B cell (primary cell): ENCODE results near the gene TAAR6. TPM values are rescaled to one million over a fixed set of nuclear protein-coding genes. Genes with fewer than 3 reads are reported as not detected.

Experiments used
- ATAC-seq: fragments of 200-7000 bp; cut with Tn5 transposase; one replicate; pipeline ENCODE4 v1.10.0; 2021; ENCODE audit warnings: low read depth, mild to moderate bottlenecking, moderate number of reproducible peaks, moderate library complexity
- CTCF ChIA-PET: fragments of 350-600 bp; sonication (Branson Sonifier 250); formaldehyde crosslinking; loops from one replicate; lab custom pipeline; 2021; ENCODE audit warnings: antibody characterized with exemption, inconsistent platforms; lab: Charles Lee
- POLR2A ChIA-PET: fragments of 350-600 bp; sonication (Branson Sonifier 250); formaldehyde crosslinking; loops from one replicate; lab custom pipeline; 2021; ENCODE audit warnings: antibody characterized with exemption; lab: Charles Lee
- DNase-seq: peaks from one replicate; pipeline ENCODE4 v3.0.0; 2013
- H2AFZ ChIP-seq: 2 replicates; pipeline ENCODE4 v1.6.1; 2012; ENCODE audit warnings: mild to moderate bottlenecking, low read depth, low read length; ENCODE audit not compliant: insufficient read depth, poor library complexity, severe bottlenecking
- H3K27ac ChIP-seq, 2 donors: 1 replicate in 1 of 2; 2 replicates in 1 of 2; pipeline ENCODE4 v1.5.1; 2012 to 2013; ENCODE audit warnings: low read length in 2 of 2, mild to moderate bottlenecking in 2 of 2, moderate library complexity in 1 of 2
- H3K27me3 ChIP-seq, 4 experiments: fragments of 200-600 bp in 1 of 4; sonication (generic) in 1 of 4; replicated peaks in 1 of 4; 1 replicate in 2 of 4; 2 replicates in 2 of 4; pipeline versions ENCODE4 v1.6.1 to v1.7.0; 2013 to 2016; ENCODE audit warnings: low read length in 3 of 4, mild to moderate bottlenecking in 2 of 4, mixed read lengths in 1 of 4, moderate library complexity in 1 of 4; ENCODE audit not compliant: insufficient read depth in 4 of 4, control insufficient read depth in 3 of 4; ENCODE audit errors: control extremely low read depth in 1 of 4
- H3K36me3 ChIP-seq, 2 experiments: replicated peaks in 1 of 2; 1 replicate in 1 of 2; 2 replicates in 1 of 2; pipeline versions ENCODE4 v1.6.1 to v1.7.1; 2013; ENCODE audit warnings: low read length in 1 of 2; ENCODE audit not compliant: insufficient read depth in 2 of 2, control insufficient read depth in 1 of 2; ENCODE audit errors: control extremely low read depth in 1 of 2, extremely low read depth in 1 of 2
- H3K4me1 ChIP-seq, 2 donors: fragments of 200-600 bp in 1 of 2; sonication (generic) in 1 of 2; 1 replicate in 1 of 2; 2 replicates in 1 of 2; pipeline versions ENCODE4 v1.5.1 to v1.6.1; 2013 to 2017; ENCODE audit warnings: low read length in 2 of 2; ENCODE audit not compliant: control insufficient read depth in 2 of 2, insufficient read depth in 2 of 2
- H3K4me2 ChIP-seq: replicated peaks from 2 replicates; pipeline ENCODE3; 2012; ENCODE audit warnings: mild to moderate bottlenecking, low read depth, low read length; ENCODE audit not compliant: poor library complexity, severe bottlenecking
- H3K4me3 ChIP-seq, 5 experiments: fragments of 200-600 bp in 1 of 5; sonication (generic) in 1 of 5; 1 replicate in 3 of 5; 2 replicates in 2 of 5; pipeline versions ENCODE4 v1.5.1 to v1.7.0; 2011 to 2016; ENCODE audit warnings: low read length in 4 of 5, mild to moderate bottlenecking in 4 of 5, low read depth in 2 of 5, control low read depth in 1 of 5, moderate library complexity in 1 of 5; ENCODE audit not compliant: insufficient read depth in 1 of 5; ENCODE audit errors: control extremely low read depth in 1 of 5, extremely low read depth in 1 of 5
- H3K79me2 ChIP-seq: fragments of 200-600 bp; sonication (generic); one replicate; pipeline ENCODE4 v1.6.0; 2016; ENCODE audit warnings: low read length; ENCODE audit not compliant: control insufficient read depth, insufficient read depth
- H3K9ac ChIP-seq: fragments of 200-600 bp; sonication (generic); 2 replicates; pipeline ENCODE4 v1.6.1; 2017; ENCODE audit warnings: mild to moderate bottlenecking, low read length, moderate library complexity
- H3K9me3 ChIP-seq, 3 donors: one replicate each; pipeline versions ENCODE4 v1.6.1 to v1.7.1; 2013; ENCODE audit warnings: low read length in 2 of 3; ENCODE audit not compliant: control insufficient read depth in 2 of 3, insufficient read depth in 1 of 3; ENCODE audit errors: control extremely low read depth in 1 of 3
- H4K20me1 ChIP-seq: 2 replicates; pipeline ENCODE4 v1.6.0; 2012; ENCODE audit warnings: mild to moderate bottlenecking, low read length; ENCODE audit not compliant: insufficient read depth, control insufficient read depth, poor library complexity, severe bottlenecking
- H3K27ac Mint-ChIP-seq: one replicate; pipeline ENCODE4 v1.8.0; 2021; ENCODE audit warnings: mixed read lengths
- H3K27me3 Mint-ChIP-seq: one replicate; pipeline ENCODE4 v1.8.0; 2021; ENCODE audit warnings: mixed read lengths
- H3K4me1 Mint-ChIP-seq: one replicate; pipeline ENCODE4 v1.8.0; 2021; ENCODE audit warnings: mixed read lengths
- H3K4me3 Mint-ChIP-seq: one replicate; pipeline ENCODE4 v1.8.0; 2021; ENCODE audit warnings: mixed read lengths
- H3K9me3 Mint-ChIP-seq: one replicate; pipeline ENCODE4 v1.8.0; 2022; ENCODE audit warnings: mixed read lengths; ENCODE audit not compliant: insufficient read depth
- CTCF ChIP-seq: fragments of 200-600 bp; IDR thresholded peaks from one replicate; pipeline ENCODE4 v1.8.0; 2022; ENCODE audit warnings: antibody characterized with exemption, mild to moderate bottlenecking
- EZH2 ChIP-seq: IDR thresholded peaks from 2 replicates; pipeline ENCODE4 v1.6.1; 2012; ENCODE audit warnings: borderline replicate concordance, low read depth, mild to moderate bottlenecking, moderate library complexity, low read length; ENCODE audit not compliant: insufficient read depth, poor library complexity, severe bottlenecking
- WGBS: methylation state at CpG from one replicate; pipeline ENCODE4 v1.1.5; 2013; ENCODE audit warnings: missing lambda C conversion rate; ENCODE audit not compliant: insufficient coverage; 5-methylcytosine and 5-hydroxymethylcytosine counted together
- intact Hi-C: fragments of 100-400 bp; cut with micrococcal nuclease; formaldehyde crosslinking; loops from one replicate; pipeline ENCODE4 v1.10.0; 2022
- polyA plus RNA-seq: library from polyadenylated mRNA; depleted of rRNA; stranded (reverse); fragments of >200 nt; gene quantifications from 2 replicates; pipeline ENCODE4 v1.2.3, GENCODE V29; 2012
- total RNA-seq, 2 donors: library from RNA; stranded (reverse); fragments of 120-200 nt in 1 of 2; gene quantifications; 1 replicate in 1 of 2; 2 replicates in 1 of 2; pipeline versions ENCODE4 v1.2.3 to v1.2.4, GENCODE V29; 2013 to 2022

TAAR6 gene
- total and polyA plus RNA-seq, 2 donors (not counting 1 experiment from before 2014, with no cell fraction given), result not detected

GRCh38 chr6:132568611-132569010, 1.5 kb upstream of the TAAR6 start:
- H2AFZ ChIP-seq, result no peak overlapping the region
- no peaks in the 10 kb centered on the region for H3K36me3 ChIP-seq
- intact Hi-C loops, result no loop called here
- H3K4me2 ChIP-seq, result no peak overlapping the region
- peaks cover 0 to 6% (median 3%) of the 10 kb centered on the region in 4 experiments for H3K27me3 ChIP-seq
- H3K4me3 ChIP-seq, result no peak overlapping the region
- H3K9me3 Mint-ChIP-seq, result no peaks in the 10 kb centered on the region
- no CpG with 5 or more reads among the region's 6 CpGs for WGBS
- H3K9ac ChIP-seq, result no peak overlapping the region
- no peak overlapping the region for H3K27ac Mint-ChIP-seq
- H3K4me3 Mint-ChIP-seq, result no peak overlapping the region
- no peaks in the 10 kb centered on the region for H4K20me1 ChIP-seq
- H3K9me3 ChIP-seq, result no peaks in the 10 kb centered on the region
- H3K79me2 ChIP-seq, result no peaks in the 10 kb centered on the region
- POLR2A ChIA-PET, result no interaction called here
- no peaks in the 10 kb centered on the region for H3K4me1 ChIP-seq
- H3K4me1 Mint-ChIP-seq, result no peaks in the 10 kb centered on the region
- CTCF ChIA-PET, result no interaction called here
- H3K27ac ChIP-seq, result no peak overlapping the region
- ATAC-seq (no peak), DNase-seq (no peak)
- TF ChIP-seq EZH2, result no peak
- no peak for TF ChIP-seq CTCF
- peaks cover 38% of the 10 kb centered on the region for H3K27me3 Mint-ChIP-seq

- no peak for TF ChIP-seq EZH2
- no peak for TF ChIP-seq CTCF
- POLR2A ChIA-PET, result no interaction called here
- no peak overlapping the region for H2AFZ ChIP-seq
- no peaks in the 10 kb centered on the region for H3K4me1 ChIP-seq
- WGBS, result 85% methylated on average over 2 of the region's 4 CpGs
- intact Hi-C loops, result no loop called here
- CTCF ChIA-PET, result interaction anchor here (0.6 kb wide), 1 partner anchor 310 kb away, joined by 3 read pairs; no protein-coding TSS in a partner anchor
- H3K9ac ChIP-seq, result no peak overlapping the region
- no peaks in the 10 kb centered on the region for H3K79me2 ChIP-seq
- Mint-ChIP-seq H3K9me3 (no peaks in the 10 kb centered on the region), H3K4me1 (no peaks in the 10 kb centered on the region), H3K27me3 (peaks cover 38% of the 10 kb centered on the region), H3K27ac (no peak overlapping the region), H3K4me3 (no peak overlapping the region)
- no peak for ATAC-seq
- no peak overlapping the region for H3K4me3 ChIP-seq
- H3K27me3 ChIP-seq, result peaks cover 0 to 6% (median 3%) of the 10 kb centered on the region in 4 experiments
- H3K36me3 ChIP-seq, result no peaks in the 10 kb centered on the region
- no peak overlapping the region for H3K27ac ChIP-seq
- H3K9me3 ChIP-seq, result no peaks in the 10 kb centered on the region
- H3K4me2 ChIP-seq, result no peak overlapping the region
- no peaks in the 10 kb centered on the region for H4K20me1 ChIP-seq
- DNase-seq, result no peak
Observed at GRCh38 chr6:132569170-132569569, 952 bp upstream of the TAAR6 start.
